HTERT RPE-1 (cell line): ENCODE results near the gene CALM1.
"Not testable (repeated sequence)": the region's sequence is repeated elsewhere in the genome, so short reads cannot be mapped to it uniquely, and the experiment has no call there.

Experiments
- in situ Hi-C: fragments of 300-500 bp; cut with MboI; formaldehyde crosslinking; loops from 4 replicates; pipeline ENCODE4 v1.14.3; 2020; ENCODE audit warnings: low sequenced_read_pairs

CALM1 gene

GRCh38 chr14:90383126-90383730 lies 13.6 kb upstream of the CALM1 start:
- in situ Hi-C loops, result no loop called here

- in situ Hi-C loops, result no loop called here
Measured at GRCh38 chr14:90383731-90384542, 12.9 kb upstream of the CALM1 start.

GRCh38 chr14:90384543-90384911 lies 12.3 kb upstream of the CALM1 start:
- in situ Hi-C loops, result no loop called here

GRCh38 chr14:90386321-90386720 lies 10.5 kb upstream of the CALM1 start:
- in situ Hi-C loops, result no loop called here

GRCh38 chr14:90387206-90387760 lies 9.5 kb upstream of the CALM1 start:
- in situ Hi-C loops, result no loop called here

GRCh38 chr14:90388437-90388836 lies 8.4 kb upstream of the CALM1 start:
- in situ Hi-C loops, result no loop called here

- in situ Hi-C loops, result no loop called here
Measured at GRCh38 chr14:90388982-90389381, 7.8 kb upstream of the CALM1 start.

GRCh38 chr14:90393966-90394365 lies 2.9 kb upstream of the CALM1 start:
- in situ Hi-C loops, result no loop called here

GRCh38 chr14:90394782-90395181 lies 2.0 kb upstream of the CALM1 start:
- in situ Hi-C loops, result not testable (repeated sequence)

- in situ Hi-C loops, result no loop called here
Measured at GRCh38 chr14:90397425-90398314, 841 bp downstream of the CALM1 start.

GRCh38 chr14:90398315-90398839 lies 1.5 kb downstream of the CALM1 start:
- in situ Hi-C loops, result no loop called here

GRCh38 chr14:90398841-90399540 lies 2.2 kb downstream of the CALM1 start:
- in situ Hi-C loops, result no loop called here

- in situ Hi-C loops, result no loop called here
Measured at GRCh38 chr14:90399541-90400444, 3.0 kb downstream of the CALM1 start.

GRCh38 chr14:90400904-90401561 lies 4.2 kb downstream of the CALM1 start:
- in situ Hi-C loops, result no loop called here

GRCh38 chr14:90402016-90402415 lies 5.2 kb downstream of the CALM1 start:
- in situ Hi-C loops, result no loop called here

GRCh38 chr14:90403065-90403464 lies 6.2 kb downstream of the CALM1 start:
- in situ Hi-C loops, result no loop called here

- in situ Hi-C loops, result no loop called here
Measured at GRCh38 chr14:90405101-90405500, 8.3 kb downstream of the CALM1 start.

- in situ Hi-C loops, result no loop called here
Measured at GRCh38 chr14:90405755-90406154, 8.9 kb downstream of the CALM1 start.

- in situ Hi-C loops, result no loop called here
Measured at GRCh38 chr14:90406384-90406798, 9.6 kb downstream of the CALM1 start.
